ENCODE results near the gene CITED4.
A peak's percentile ranks its signal among the peaks of the same experiment; 100 is the strongest.

The CITED4 gene

GRCh38 chr1:40818264-40818961, 43.8 kb downstream of the CITED4 start:
- peak overlapping the region; percentile 63 for H3K4me2 ChIP-seq (ENCODE audit: low read length)
- H3K9ac ChIP-seq (ENCODE audit: low read length) = peak overlapping the region; percentile 32; the same call in 1 of the 2 replicates
- no peaks in the 10 kb centered on the region for H3K9me2 ChIP-seq (ENCODE audit: low read depth, low read length)
- H3K36me3 ChIP-seq (ENCODE audit: insufficient read depth, low read length) = no peaks in the 10 kb centered on the region
- H3K27me3 ChIP-seq (ENCODE audit: insufficient read depth, low read length) = 0 out of 2 replicates have a peak, but pooled peaks cover 4% of the 10 kb centered on the region
- no peak overlapping the region for H3K27ac ChIP-seq (ENCODE audit: low read depth, low read length, poor library complexity, severe bottlenecking)
- H3K4me3 ChIP-seq (ENCODE audit: low read depth, low read length, poor library complexity, severe bottlenecking) = peak overlapping the region; percentile 61
- no peaks in the 10 kb centered on the region for H3F3A ChIP-seq (ENCODE audit: insufficient read depth, low read length)
- no peaks in the 10 kb centered on the region for H3K4me1 ChIP-seq (ENCODE audit: insufficient read depth, low read length, severe bottlenecking)
- no peak overlapping the region for H2AFZ ChIP-seq (ENCODE audit: low read length)
- TF ChIP-seq CTCF (IDR thresholded peaks at IDR 0.05; ENCODE audit: low read length) (no peak), EZH2 (IDR thresholded peaks at IDR 0.05; ENCODE audit: borderline replicate concordance, low read length) (no peak)
- no peaks in the 10 kb centered on the region for H3K79me2 ChIP-seq (ENCODE audit: insufficient read depth, low read length)
- H3K9me3 ChIP-seq (ENCODE audit: low read length) = no peaks in the 10 kb centered on the region
- H4K20me1 ChIP-seq (ENCODE audit: insufficient read depth, low read length) = no peaks in the 10 kb centered on the region

- Histone ChIP-seq H3K27me3 (ENCODE audit: insufficient read depth, low read length) (no peaks in the 10 kb centered on the region; the same call in 1 of the 2 replicates), H3K4me3 (ENCODE audit: low read depth, low read length, poor library complexity, severe bottlenecking) (peak overlapping the region; percentile 61), H3K4me2 (ENCODE audit: low read length) (peak overlapping the region; percentile 63), H3K9me2 (ENCODE audit: low read depth, low read length) (no peaks in the 10 kb centered on the region), H2AFZ (ENCODE audit: low read length) (no peak overlapping the region), H3K4me1 (ENCODE audit: insufficient read depth, low read length, severe bottlenecking) (no peaks in the 10 kb centered on the region), H3F3A (ENCODE audit: insufficient read depth, low read length) (no peaks in the 10 kb centered on the region), H3K27ac (ENCODE audit: low read depth, low read length, poor library complexity, severe bottlenecking) (no peak overlapping the region), H3K79me2 (ENCODE audit: insufficient read depth, low read length) (no peaks in the 10 kb centered on the region), H3K9me3 (ENCODE audit: low read length) (no peaks in the 10 kb centered on the region), H4K20me1 (ENCODE audit: insufficient read depth, low read length) (no peaks in the 10 kb centered on the region), H3K9ac (ENCODE audit: low read length) (no peak overlapping the region), H3K36me3 (ENCODE audit: insufficient read depth, low read length) (no peaks in the 10 kb centered on the region)
- TF ChIP-seq EZH2 (IDR thresholded peaks at IDR 0.05; ENCODE audit: borderline replicate concordance, low read length) = no peak
- no peak for TF ChIP-seq CTCF (IDR thresholded peaks at IDR 0.05; ENCODE audit: low read length)
Observed at GRCh38 chr1:40817791-40818263, 44.3 kb downstream of the CITED4 start.

DNA sequence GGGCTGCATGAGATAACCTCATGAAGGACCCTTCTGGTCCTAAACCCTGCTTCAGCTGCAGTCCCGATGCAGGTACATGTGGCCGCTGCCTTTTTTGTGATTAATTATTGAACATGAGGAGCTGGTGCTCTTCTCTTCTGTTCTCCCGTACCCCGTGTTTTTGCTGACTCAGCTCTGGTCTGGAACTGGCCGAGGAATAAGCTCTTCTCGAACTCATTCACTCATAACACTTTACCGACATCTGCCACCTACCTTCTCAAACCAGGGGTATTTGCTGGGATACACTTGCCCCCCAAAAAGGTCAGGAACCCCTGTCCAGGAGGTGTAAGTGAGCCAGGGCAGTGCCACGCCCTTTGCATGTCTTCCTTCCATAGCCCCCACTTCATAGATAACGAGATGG, 46.7 kb downstream of the CITED4 start:
- Histone ChIP-seq H3K27me3 (ENCODE audit: insufficient read depth, low read length) (peaks cover 3% of the 10 kb centered on the region; the same call in 1 of the 2 replicates), H2AFZ (ENCODE audit: low read length) (no peak overlapping the region), H3F3A (ENCODE audit: insufficient read depth, low read length) (no peaks in the 10 kb centered on the region), H3K27ac (ENCODE audit: low read depth, low read length, poor library complexity, severe bottlenecking) (no peak overlapping the region), H3K4me3 (ENCODE audit: low read depth, low read length, poor library complexity, severe bottlenecking) (no peak overlapping the region), H3K9me3 (ENCODE audit: low read length) (no peaks in the 10 kb centered on the region), H3K9ac (ENCODE audit: low read length) (no peak overlapping the region), H3K36me3 (ENCODE audit: insufficient read depth, low read length) (no peaks in the 10 kb centered on the region), H3K4me2 (ENCODE audit: low read length) (no peak overlapping the region), H3K9me2 (ENCODE audit: low read depth, low read length) (no peaks in the 10 kb centered on the region), H3K4me1 (ENCODE audit: insufficient read depth, low read length, severe bottlenecking) (no peaks in the 10 kb centered on the region), H3K79me2 (ENCODE audit: insufficient read depth, low read length) (no peaks in the 10 kb centered on the region), H4K20me1 (ENCODE audit: insufficient read depth, low read length) (no peaks in the 10 kb centered on the region)
- TF ChIP-seq EZH2 (IDR thresholded peaks at IDR 0.05; ENCODE audit: borderline replicate concordance, low read length) = no peak
- no peak for TF ChIP-seq CTCF (IDR thresholded peaks at IDR 0.05; ENCODE audit: low read length)
